GM19193 (cell line): ENCODE results near the gene BLTP3A.

ENCODE experiments used
- POLR2A ChIP-seq: IDR thresholded peaks from 4 replicates; pipeline ENCODE4 v1.6.1; 2011; ENCODE audit not compliant: insufficient read depth, insufficient read length; ENCODE audit errors: extremely low read depth

The BLTP3A gene

GRCh38 chr6:34816635-34817301 lies 24.9 kb downstream of the BLTP3A start:
- TF ChIP-seq POLR2A = no peak

GRCh38 chr6:34817446-34817845 lies 25.6 kb downstream of the BLTP3A start:
- no peak for TF ChIP-seq POLR2A

GRCh38 chr6:34819571-34820480 lies 27.9 kb downstream of the BLTP3A start:
- no peak for TF ChIP-seq POLR2A

GRCh38 chr6:34829137-34829536 lies 37.3 kb downstream of the BLTP3A start:
- no peak for TF ChIP-seq POLR2A

- no peak for TF ChIP-seq POLR2A
Measured at GRCh38 chr6:34832942-34833341, 41.1 kb downstream of the BLTP3A start.

- TF ChIP-seq POLR2A = no peak
Measured at GRCh38 chr6:34834789-34835518, 43.1 kb downstream of the BLTP3A start.

- no peak for TF ChIP-seq POLR2A
Measured at GRCh38 chr6:34836008-34836407, 44.1 kb downstream of the BLTP3A start.

- TF ChIP-seq POLR2A = no peak
Measured at GRCh38 chr6:34836451-34836850, 44.6 kb downstream of the BLTP3A start.

- TF ChIP-seq POLR2A = no peak
Measured at GRCh38 chr6:34837528-34837927, 45.6 kb downstream of the BLTP3A start.

GRCh38 chr6:34839666-34840352 lies 47.9 kb downstream of the BLTP3A start:
- TF ChIP-seq POLR2A = no peak
